ENCODE results near the gene TWIST2.

The TWIST2 gene

DNA sequence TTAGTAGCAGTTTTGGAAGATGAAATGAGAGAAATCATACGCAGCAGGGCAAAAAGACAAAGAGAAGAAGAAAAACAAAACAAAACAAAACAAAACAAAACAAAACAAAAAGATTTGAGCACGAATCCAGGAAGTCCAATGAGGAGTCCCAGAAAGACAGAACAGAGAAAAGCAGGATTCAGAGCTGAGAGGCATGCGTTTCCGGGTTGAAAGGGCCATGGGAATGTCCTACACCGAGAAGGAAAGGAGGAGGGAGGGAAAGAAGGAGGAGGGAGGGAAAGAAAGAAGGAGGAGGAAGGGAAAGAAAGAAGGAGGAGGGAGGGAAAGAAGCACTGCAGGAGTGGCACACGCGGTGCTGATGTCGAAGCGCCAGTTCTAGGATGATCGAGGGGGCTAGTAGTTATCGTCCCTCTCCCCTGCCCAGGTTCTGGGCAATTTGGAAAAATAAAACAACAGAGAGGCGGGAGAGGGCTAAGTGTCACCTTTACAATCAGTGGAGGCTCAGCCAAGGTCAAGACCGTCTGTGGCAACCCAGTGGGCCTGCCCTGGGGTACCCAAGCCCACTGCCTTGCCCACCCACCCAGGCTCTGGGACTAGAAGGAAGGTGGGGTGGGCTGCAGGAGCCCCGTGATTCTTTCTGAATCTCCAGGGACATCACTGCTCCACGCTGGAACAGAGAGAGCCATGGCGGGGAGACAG lies 68.4 kb downstream of the TWIST2 start:
- DNase-seq (ENCODE audit: low read depth in 2 of 2, low spot score in 1 of 2), result no peak

DNA sequence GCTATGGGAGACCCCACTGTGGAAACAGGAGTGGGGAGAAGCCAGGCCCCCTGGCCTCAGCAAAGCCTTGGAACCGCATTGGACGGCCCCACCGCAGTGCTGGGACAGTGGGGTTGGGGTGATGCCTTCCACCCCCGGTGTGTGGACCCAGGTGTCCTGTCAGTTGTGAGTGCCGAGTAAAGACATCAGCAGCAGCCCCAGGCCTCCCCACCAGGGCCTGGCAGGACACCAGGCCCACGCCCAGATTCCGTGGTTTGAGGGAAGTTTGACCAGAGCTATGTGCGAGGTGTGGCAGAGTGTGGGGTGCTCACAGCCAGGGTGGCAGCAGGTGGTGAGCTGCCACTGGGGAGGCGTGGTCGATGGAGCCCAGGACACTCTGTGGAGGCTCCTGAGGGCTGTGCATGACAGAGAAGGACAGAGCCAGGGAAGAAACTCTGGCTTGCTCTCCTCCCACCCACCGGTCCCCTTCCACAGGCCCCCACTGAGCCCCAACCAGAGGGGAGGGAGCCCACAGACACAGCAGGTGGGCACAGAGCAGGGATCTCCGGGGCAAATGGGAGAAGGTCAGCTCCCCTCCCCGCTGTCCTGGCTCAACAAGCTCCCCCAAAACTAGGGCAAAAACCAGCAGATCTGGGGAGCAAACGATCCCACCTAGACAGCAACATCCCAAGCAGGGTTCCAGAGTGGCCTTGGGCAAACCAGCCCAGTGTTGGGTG lies 69.1 kb downstream of the TWIST2 start:
- no peak for DNase-seq (ENCODE audit: low read depth in 2 of 2, low spot score in 1 of 2)

DNA sequence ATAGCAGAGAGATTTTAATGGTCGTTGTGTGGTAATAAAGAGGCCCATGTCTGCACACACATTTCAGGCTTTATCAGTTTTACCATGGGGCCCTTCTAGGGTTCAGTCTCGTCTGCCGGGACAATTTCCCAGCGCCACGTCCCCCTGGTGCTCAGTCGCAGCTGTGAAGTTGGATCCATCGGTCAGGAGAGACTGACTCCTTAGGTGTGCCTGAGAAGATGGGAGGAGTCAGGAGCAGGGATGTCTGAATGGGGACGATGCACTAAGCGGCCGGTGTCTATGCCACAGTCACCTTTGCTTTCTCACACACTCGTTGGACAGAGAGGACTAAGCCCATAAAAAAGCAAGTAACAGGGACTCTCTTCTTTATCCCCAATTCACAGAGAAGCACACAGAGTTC lies 71.4 kb downstream of the TWIST2 start:
- DNase-seq (ENCODE audit: low read depth in 2 of 2, low spot score in 1 of 2), result no peak

DNA sequence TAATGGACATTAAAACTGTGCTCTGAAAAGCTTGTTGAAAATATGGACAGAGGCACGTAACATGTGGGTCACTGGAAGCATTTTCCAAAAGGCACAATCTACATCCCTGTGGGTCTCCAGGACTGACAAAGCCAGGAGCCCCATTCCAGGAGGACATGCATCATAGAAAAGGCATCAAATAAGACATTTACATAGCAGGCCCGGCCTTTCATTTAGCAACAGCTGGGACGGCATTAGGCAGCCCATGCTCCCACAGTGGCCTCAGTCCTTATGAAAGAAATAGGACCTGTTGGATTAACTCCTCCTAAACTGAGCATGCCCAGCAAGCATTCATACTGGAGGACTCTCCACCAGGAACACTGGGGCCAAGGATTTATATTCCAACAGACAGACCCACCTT lies 72.2 kb downstream of the TWIST2 start:
- no peak for DNase-seq (ENCODE audit: low read depth in 2 of 2, low spot score in 1 of 2)

DNA sequence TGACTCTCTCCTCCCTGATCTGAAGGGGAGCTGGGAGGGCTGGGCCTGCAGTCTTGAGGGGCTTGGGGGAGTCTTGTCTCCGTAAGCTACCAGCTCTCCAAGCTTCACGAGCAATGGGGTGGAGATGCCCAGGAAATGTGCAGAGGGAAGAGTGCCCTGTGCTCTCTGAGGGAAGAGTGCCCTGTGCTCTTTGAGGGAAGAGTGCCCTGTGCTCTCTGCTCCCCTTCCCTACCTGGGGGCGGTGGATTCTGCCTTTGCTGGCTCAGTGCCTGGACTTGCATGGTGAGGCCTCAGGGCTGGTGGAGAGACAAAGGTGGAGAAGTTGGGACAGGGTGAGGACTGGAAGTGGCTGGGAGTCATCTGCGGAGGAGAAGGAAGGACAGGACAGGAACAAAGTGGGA lies 72.7 kb downstream of the TWIST2 start:
- no peak for DNase-seq (ENCODE audit: low read depth in 2 of 2, low spot score in 1 of 2)

DNA sequence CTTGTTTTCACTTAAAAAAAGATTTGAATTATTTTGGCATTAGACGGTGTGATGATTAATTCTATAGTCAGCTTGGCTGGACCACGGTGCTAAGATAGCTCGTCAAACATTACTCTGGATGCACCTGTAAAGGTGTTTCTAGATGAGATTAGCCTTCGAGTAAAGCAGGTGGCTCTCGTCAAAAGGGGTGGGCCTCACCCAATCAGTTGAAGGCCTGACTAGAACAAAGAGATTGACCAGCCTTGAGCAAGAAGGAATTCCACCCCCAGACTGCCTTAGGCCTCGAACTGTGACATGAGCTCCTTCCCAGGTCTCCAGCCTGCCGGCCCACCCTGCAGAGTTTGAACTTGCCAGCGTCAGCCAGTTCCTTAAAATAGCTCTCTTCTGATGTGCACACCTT lies 73.4 kb downstream of the TWIST2 start:
- no peak for DNase-seq (ENCODE audit: low read depth in 2 of 2, low spot score in 1 of 2)

GRCh38 chr2:238921681-238922319 lies 73.9 kb downstream of the TWIST2 start:
- no peak for DNase-seq (ENCODE audit: low read depth in 2 of 2, low spot score in 1 of 2)

DNA sequence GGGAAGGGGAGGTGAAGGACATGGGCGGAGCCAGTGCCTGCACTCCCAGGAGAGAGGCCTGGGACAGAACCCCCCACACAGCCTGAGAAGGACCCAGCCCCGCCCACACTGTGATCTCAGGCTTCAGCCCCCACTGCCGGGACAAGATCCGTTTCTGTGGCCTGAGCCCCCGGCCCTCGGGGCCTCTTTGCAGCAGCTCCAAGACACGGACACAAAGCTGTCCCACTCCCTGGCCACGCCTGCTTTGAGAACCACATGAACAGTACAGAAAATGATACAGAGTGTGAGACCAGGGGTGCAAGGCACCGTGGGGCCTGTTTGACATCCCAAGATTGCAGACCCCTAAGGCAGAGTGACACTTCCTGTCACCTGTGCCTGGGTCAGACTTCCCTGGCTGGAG lies 74.5 kb downstream of the TWIST2 start:
- no peak for DNase-seq (ENCODE audit: low read depth in 2 of 2, low spot score in 1 of 2)

DNA sequence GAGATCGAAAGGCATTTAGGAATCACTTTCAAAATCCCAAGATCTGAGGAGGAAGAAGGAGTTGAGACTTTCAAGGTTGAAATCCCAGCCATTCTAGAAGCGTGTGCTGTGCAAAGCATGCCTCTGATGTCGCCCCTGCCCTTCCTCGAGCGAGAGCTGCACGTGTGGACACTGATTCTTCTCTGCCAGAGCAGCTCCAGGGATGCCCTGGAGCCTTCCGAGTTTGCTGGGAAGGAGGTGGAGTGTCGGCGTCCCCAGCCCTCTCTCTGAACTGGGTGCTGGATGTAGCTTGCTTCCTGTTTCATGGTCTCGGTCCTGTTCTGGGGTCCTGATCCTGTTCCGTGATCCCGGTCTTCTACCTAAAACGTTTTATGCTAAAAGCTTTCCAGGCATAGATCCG lies 76.1 kb downstream of the TWIST2 start:
- DNase-seq (ENCODE audit: low read depth in 2 of 2, low spot score in 1 of 2), result no peak

GRCh38 chr2:238924796-238925195 lies 76.9 kb downstream of the TWIST2 start:
- no peak for DNase-seq (ENCODE audit: low read depth in 2 of 2, low spot score in 1 of 2)

- DNase-seq (ENCODE audit: low read depth in 2 of 2, low spot score in 1 of 2), result no peak
Measured at GRCh38 chr2:238925281-238925680, 77.4 kb downstream of the TWIST2 start.

- no peak for DNase-seq (ENCODE audit: low read depth in 2 of 2, low spot score in 1 of 2)
Measured at GRCh38 chr2:238925816-238926521, 78.1 kb downstream of the TWIST2 start.

DNA sequence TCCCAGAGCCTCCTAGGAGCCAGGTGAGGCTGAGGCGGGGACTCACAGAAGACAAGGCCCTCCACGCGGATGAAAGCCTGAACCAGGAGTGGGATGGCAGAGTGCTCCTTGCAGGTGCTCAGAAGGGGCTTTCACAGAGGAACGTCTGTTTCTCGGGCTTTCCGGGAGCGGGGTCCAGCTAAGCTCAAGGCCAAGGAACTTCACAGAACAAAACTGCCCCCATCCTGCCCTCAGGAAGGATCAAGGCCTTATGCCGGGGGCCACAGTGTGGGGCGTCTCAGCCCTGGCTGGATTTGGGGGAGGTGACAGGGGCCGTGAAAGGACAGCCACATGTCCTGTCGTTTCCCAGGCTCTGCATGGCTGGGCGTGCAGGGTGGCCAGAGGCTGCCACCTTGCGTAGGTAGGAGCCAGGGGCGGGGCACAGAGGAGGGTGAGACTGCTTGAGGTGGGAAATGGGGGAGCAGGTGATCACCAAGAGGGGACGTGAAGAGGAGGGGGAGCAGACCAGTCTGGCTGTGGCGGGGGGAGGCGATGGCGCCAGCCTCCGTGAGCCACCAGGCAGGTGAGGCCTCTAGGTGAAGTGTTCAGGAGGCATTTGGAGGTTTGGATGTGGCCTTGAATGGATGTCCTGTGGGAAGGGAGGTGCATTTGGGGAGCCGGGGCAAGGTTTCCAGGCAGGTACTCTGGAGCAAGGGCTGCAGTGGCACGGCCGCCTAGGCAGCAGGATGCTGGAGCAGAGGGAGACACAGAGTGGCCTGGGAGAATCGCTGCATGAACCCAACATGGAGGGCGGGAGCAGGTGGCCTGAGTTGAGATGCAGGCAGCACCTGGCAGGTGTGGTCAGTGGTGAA lies 79.1 kb downstream of the TWIST2 start:
- no peak for DNase-seq (ENCODE audit: low read depth in 2 of 2, low spot score in 1 of 2)

DNA sequence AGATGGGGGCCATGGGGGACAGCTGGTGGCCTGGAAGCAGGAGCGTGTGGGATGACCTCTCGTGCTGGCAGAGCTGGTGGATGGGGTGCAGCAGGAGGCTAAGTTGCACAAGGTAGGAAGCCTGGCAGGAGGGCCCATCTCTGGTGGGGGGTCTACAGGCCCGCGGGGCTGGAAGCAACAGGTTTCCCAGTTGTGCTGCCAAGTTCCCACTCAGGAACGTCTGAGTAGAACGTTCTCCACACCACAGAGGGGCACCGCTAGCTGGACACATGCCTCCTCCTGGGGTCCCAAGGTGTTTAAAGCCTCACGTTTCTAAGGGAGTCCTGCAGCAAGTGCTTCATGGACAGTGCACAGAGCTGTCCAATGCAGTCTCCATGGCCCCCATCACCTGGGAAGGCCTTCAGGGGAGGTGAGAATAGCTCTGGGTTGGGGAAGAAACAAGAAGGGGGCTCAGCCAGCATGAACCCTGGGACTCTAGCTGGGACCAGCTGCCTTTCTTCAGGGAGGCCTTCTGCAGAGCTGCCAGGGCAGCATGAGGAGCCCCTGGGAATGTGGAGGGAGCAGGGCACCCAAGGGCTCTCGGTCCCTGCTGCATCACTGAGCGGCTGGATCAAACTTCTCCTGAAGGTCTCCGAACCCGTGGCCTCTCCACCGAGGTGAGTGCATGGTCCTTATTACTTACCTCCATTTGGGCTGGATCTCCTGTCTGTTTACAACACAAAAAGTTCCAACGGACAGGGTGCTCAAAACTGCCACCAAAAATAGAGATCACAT lies 80.0 kb downstream of the TWIST2 start:
- DNase-seq (ENCODE audit: low read depth in 2 of 2, low spot score in 1 of 2), result no peak

DNA sequence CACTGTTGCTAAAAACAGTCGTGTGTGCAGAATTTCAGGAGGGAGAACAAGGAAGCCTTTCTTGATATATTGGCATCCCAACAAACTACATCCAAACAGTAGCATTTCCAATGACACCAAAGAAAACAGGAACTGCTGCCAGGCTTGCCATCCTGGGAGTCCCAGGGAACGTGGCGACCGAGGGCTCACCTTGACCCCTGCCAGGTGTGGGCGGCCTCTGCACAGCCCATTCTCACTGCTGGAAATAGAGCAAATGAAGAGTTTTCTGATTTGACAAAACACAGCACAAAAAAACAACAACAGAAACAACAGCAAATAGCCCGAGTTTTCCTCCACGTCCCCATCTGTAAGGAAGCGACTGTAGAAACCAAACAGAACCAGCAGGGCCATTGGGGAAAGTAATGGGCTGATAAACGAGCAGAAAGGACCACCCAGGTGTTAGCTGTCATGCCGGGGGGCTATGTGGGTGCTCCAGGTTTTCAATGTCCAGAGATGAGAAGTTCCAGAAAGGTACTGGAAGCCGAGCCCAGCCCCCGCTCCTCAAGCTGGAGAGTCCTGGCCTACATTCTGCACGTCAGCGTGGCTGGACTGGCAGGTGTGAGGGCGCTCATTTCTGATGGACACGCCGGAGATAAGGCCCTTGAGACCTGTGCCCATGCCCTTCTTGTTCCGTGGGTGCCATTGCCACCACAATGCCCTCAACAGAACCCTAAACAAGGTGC lies 80.8 kb downstream of the TWIST2 start:
- no peak for DNase-seq (ENCODE audit: low read depth in 2 of 2, low spot score in 1 of 2)

DNA sequence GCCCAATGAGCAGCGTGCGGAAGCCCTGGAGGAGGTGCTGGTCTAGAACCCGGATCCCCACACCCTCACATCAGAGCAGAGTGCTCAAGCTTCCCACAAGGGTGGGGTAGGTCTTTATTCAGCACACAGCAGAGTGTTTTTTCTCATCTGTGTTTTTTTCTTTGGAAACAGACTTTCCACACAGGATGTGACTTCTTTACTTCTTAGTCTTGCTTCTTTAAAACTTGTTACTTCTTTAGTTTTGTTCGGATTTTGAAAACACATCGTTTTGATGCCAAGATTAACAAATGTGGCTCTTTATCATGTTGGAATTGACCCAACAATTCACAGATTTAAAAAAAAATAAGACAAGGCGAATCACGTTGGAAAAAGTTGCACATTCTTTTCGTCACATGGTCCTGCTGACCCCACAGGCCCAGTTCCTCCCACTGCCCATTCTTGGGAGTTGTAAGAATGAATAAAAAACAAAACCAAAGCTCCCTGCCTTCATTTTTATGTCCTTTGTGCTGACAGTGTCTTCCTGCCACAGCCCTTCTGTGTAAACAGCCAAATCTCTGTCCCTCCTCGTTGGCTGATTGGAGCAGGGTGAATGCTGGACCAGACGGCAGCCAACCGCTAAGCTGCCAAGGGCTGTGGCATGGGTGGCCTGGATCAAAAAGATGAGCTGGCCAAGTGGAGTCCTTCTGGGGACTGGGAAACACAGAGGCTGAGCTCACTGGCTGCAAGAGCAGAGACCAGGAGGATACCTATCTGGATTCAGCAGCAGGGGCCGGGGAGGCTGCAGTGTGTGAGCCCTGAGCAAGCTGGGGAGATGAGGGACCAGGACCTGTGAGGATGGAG lies 81.6 kb downstream of the TWIST2 start:
- DNase-seq (ENCODE audit: low read depth in 2 of 2, low spot score in 1 of 2), result no peak

DNA sequence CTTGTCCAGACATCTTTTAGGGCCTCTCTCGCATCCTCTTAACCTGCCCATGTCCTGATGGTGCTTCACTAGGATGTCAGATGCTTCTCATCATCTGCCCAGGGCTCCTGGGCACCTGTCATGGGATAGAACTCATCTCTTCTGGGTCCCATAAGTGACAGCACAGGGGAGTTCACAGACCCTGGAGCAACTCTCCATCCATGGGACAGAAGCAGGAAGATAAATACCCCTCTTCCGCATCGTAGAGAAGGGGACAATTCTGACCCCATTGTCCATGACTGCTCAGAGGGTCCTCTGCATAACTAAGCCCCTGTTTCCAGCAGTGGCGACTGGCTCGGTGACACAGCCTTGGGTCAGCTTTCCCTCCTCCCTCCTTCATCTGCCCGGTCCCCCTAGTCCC lies 82.3 kb downstream of the TWIST2 start:
- DNase-seq (ENCODE audit: low read depth in 2 of 2, low spot score in 1 of 2), result no peak

DNA sequence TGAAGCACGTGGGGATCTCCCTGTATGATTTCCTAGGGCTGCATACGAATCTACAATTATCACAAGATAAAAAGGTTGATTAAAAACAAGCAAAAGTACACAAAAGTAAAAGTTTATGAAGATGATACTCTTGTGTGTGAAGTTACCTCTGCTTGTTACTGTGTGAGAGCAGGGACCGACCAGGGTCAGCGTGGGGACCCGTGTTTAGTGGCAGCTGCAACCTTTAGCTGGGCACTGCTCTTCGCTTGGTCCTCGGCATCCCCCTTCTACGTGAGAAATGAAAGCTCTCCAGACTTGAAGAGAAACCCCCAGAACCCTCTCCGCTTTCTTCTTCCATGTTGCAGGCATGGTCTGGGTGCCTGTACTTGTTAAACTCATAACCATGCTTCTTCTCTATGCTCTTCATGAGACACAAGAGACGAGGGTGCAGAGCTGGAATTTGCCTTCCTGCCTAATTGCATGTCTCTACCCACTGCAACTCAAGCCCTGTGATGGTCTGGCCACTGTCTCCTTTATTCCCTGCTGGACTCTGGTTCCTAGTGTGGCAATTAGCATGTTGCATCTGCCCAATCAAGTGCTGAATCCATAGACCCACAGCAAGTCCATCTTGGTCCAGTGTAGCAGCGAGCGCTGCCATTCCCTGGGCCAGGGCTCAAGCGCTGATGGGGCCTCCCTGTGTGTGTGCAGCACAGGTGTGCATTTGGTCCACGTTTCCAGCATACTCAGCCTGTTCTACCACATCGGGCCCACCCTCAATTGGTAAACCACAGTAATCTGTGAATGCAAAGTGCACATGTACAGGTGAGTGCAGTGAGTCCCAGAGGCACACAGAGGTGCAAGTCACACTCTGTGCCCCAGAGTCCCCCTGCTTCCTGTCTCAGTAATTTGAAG lies 88.5 kb downstream of the TWIST2 start:
- no peak for DNase-seq (ENCODE audit: low read depth in 2 of 2, low spot score in 1 of 2)
